Vagina (tissue), 2 donors: ENCODE data around the gene SMPD4.
"Not testable (repeated sequence)": the region's sequence is repeated elsewhere in the genome, so short reads cannot be mapped to it uniquely, and the experiment has no call there.

Experiments used
- POLR2A ChIP-seq, 2 donors: fragments of 450-650 bp; IDR thresholded peaks; one replicate each; pipeline ENCODE4 v1.6.1; 2017; ENCODE audit warnings: antibody characterized with exemption in 2 of 2, mild to moderate bottlenecking in 2 of 2, moderate library complexity in 2 of 2
- POLR2AphosphoS5 ChIP-seq, 2 donors: sonication (generic); formaldehyde crosslinking; IDR thresholded peaks; one replicate each; pipeline ENCODE4 v1.9.0; 2017; ENCODE audit warnings: antibody characterized with exemption in 2 of 2, mild to moderate bottlenecking in 2 of 2, low read depth in 1 of 2; ENCODE audit not compliant: insufficient read depth in 1 of 2
- TF ChIP-seq, protein P1 (sequence below), 3 experiments: fragments of 450-650 bp in 2 of 3; fragments of 200-600 bp in 1 of 3; sonication (generic) in 1 of 3; IDR thresholded peaks; one replicate each; pipeline ENCODE4 v1.5.1; 2017 to 2019; ENCODE audit warnings: antibody characterized with exemption in 3 of 3, mild to moderate bottlenecking in 2 of 3, moderate library complexity in 2 of 3

GRCh38 chr2:130174866-130175265 is 6.5 kb downstream of the SMPD4 start:
- TF ChIP-seq, protein P1, sequence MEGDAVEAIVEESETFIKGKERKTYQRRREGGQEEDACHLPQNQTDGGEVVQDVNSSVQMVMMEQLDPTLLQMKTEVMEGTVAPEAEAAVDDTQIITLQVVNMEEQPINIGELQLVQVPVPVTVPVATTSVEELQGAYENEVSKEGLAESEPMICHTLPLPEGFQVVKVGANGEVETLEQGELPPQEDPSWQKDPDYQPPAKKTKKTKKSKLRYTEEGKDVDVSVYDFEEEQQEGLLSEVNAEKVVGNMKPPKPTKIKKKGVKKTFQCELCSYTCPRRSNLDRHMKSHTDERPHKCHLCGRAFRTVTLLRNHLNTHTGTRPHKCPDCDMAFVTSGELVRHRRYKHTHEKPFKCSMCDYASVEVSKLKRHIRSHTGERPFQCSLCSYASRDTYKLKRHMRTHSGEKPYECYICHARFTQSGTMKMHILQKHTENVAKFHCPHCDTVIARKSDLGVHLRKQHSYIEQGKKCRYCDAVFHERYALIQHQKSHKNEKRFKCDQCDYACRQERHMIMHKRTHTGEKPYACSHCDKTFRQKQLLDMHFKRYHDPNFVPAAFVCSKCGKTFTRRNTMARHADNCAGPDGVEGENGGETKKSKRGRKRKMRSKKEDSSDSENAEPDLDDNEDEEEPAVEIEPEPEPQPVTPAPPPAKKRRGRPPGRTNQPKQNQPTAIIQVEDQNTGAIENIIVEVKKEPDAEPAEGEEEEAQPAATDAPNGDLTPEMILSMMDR (IDR thresholded peaks at IDR 0.05): not testable (repeated sequence)
- TF ChIP-seq POLR2A (IDR thresholded peaks at IDR 0.05); POLR2AphosphoS5 (IDR thresholded peaks at IDR 0.05; ENCODE audit: insufficient read depth in 1 of 2, low read depth in 1 of 2): not testable (repeated sequence)
